VCaP (cell line): ENCODE data around the gene PPM1N.
A peak's percentile ranks its signal among the peaks of the same experiment; 100 is the strongest.
"Not testable (repeated sequence)": the region's sequence is repeated elsewhere in the genome, so short reads cannot be mapped to it uniquely, and the experiment has no call there.

ENCODE experiments used
- H3K27ac ChIP-seq: fragments of 450-650 bp; 2 replicates; pipeline ENCODE4 v1.5.1; 2017
- CTCF ChIP-seq: fragments of 450-650 bp; conservative IDR thresholded peaks from 2 replicates; pipeline ENCODE4 v1.5.1; 2017; ENCODE audit warnings: mild to moderate bottlenecking, moderate library complexity

The PPM1N gene

GRCh38 chr19:45507872-45508416 lies 9.7 kb downstream of the PPM1N start:
- H3K27ac ChIP-seq: peak overlapping the region; percentile 80; the same call in 1 of the 2 replicates
- no peak for TF ChIP-seq CTCF

- no peak for TF ChIP-seq CTCF
- H3K27ac ChIP-seq: peak overlapping the region; percentile 80; the same call in 1 of the 2 replicates
Observed at GRCh38 chr19:45508417-45508860, 10.2 kb downstream of the PPM1N start.

GRCh38 chr19:45508861-45509691 lies 10.8 kb downstream of the PPM1N start:
- peak overlapping the region; percentile 80; the same call in 1 of the 2 replicates for H3K27ac ChIP-seq
- no peak for TF ChIP-seq CTCF

- TF ChIP-seq CTCF: no peak
- peak overlapping the region; percentile 80; the same call in 1 of the 2 replicates for H3K27ac ChIP-seq
Observed at GRCh38 chr19:45509692-45510015, 11.4 kb downstream of the PPM1N start.

- H3K27ac ChIP-seq: not testable (repeated sequence)
Observed at GRCh38 chr19:45510352-45510751, 12.1 kb downstream of the PPM1N start.

- H3K27ac ChIP-seq: no peak overlapping the region
- no peak for TF ChIP-seq CTCF
Observed at GRCh38 chr19:45511074-45511473, 12.8 kb downstream of the PPM1N start.

GRCh38 chr19:45512881-45513483 lies 14.7 kb downstream of the PPM1N start:
- H3K27ac ChIP-seq: no peak overlapping the region
- no peak for TF ChIP-seq CTCF
